ENCODE data around the gene TBC1D16. TPM values are rescaled to one million over a fixed set of nuclear protein-coding genes. Genes with fewer than 3 reads are reported as not detected.

TBC1D16 gene
- total RNA-seq, 3 donors from 2014 or later, result 27.1 to 92.2 (median 32.8) TPM

- Histone ChIP-seq H3K27me3 (peaks cover 0 to 29% of the 10 kb centered on the region in 2 donors), H3K4me3 (no peak overlapping the region), H3K36me3 (no peaks in the 10 kb centered on the region), H3K4me1 (peaks cover 0 to 6% of the 10 kb centered on the region in 2 donors), H3K27ac (no peak overlapping the region), H3K9me3 (no peaks in the 10 kb centered on the region)
- no peak for DNase-seq (ENCODE audit: low spot score in 2 of 2)
- TF ChIP-seq POLR2AphosphoS5 (IDR thresholded peaks at IDR 0.05), result no peak
- no peak for TF ChIP-seq POLR2A (IDR thresholded peaks at IDR 0.05)
- TF ChIP-seq, protein P1, sequence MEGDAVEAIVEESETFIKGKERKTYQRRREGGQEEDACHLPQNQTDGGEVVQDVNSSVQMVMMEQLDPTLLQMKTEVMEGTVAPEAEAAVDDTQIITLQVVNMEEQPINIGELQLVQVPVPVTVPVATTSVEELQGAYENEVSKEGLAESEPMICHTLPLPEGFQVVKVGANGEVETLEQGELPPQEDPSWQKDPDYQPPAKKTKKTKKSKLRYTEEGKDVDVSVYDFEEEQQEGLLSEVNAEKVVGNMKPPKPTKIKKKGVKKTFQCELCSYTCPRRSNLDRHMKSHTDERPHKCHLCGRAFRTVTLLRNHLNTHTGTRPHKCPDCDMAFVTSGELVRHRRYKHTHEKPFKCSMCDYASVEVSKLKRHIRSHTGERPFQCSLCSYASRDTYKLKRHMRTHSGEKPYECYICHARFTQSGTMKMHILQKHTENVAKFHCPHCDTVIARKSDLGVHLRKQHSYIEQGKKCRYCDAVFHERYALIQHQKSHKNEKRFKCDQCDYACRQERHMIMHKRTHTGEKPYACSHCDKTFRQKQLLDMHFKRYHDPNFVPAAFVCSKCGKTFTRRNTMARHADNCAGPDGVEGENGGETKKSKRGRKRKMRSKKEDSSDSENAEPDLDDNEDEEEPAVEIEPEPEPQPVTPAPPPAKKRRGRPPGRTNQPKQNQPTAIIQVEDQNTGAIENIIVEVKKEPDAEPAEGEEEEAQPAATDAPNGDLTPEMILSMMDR (IDR thresholded peaks at IDR 0.05), result no peak
- intact Hi-C loops (cut with DNase I; ENCODE audit: low total_unique reads), result no loop called here
These were observed 119.2 kb downstream of the TBC1D16 start for GRCh38 chr17:79916506-79916905.

- intact Hi-C loops (cut with DNase I; ENCODE audit: low total_unique reads), result no loop called here
- no peak overlapping the region for H3K4me3 ChIP-seq
- DNase-seq (ENCODE audit: low spot score in 2 of 2), result peak in 1 of 2 donors; percentile 36
- H3K4me1 ChIP-seq, result peaks cover 0 to 6% of the 10 kb centered on the region in 2 donors
- no peaks in the 10 kb centered on the region for H3K36me3 ChIP-seq
- H3K9me3 ChIP-seq, result no peaks in the 10 kb centered on the region
- no peak overlapping the region for H3K27ac ChIP-seq
- no peak for TF ChIP-seq POLR2AphosphoS5 (IDR thresholded peaks at IDR 0.05)
- TF ChIP-seq, protein P1 (IDR thresholded peaks at IDR 0.05), result peak in 2 of 3 donors; percentile 26 to 28
- peaks cover 0 to 24% of the 10 kb centered on the region in 2 donors for H3K27me3 ChIP-seq
These were observed 119.7 kb downstream of the TBC1D16 start for GRCh38 chr17:79915850-79916430.

GRCh38 chr17:79914813-79915740 lies 120.6 kb downstream of the TBC1D16 start:
- H3K36me3 ChIP-seq, result no peaks in the 10 kb centered on the region
- peaks cover 0 to 6% of the 10 kb centered on the region in 2 donors for H3K4me1 ChIP-seq
- DNase-seq (ENCODE audit: low spot score in 2 of 2), result no peak
- peaks cover 0 to 15% of the 10 kb centered on the region in 2 donors for H3K27me3 ChIP-seq
- no peak for TF ChIP-seq POLR2A (IDR thresholded peaks at IDR 0.05)
- no peak for TF ChIP-seq POLR2AphosphoS5 (IDR thresholded peaks at IDR 0.05)
- TF ChIP-seq, protein P1 (IDR thresholded peaks at IDR 0.05), result no peak
- no peaks in the 10 kb centered on the region for H3K9me3 ChIP-seq
- no peak overlapping the region for H3K27ac ChIP-seq
- intact Hi-C loops (cut with DNase I; ENCODE audit: low total_unique reads), result no loop called here
- H3K4me3 ChIP-seq, result no peak overlapping the region

GRCh38 chr17:79913896-79914812 lies 121.5 kb downstream of the TBC1D16 start:
- no peaks in the 10 kb centered on the region for H3K9me3 ChIP-seq
- no peak overlapping the region for H3K27ac ChIP-seq
- no peak overlapping the region for H3K4me3 ChIP-seq
- H3K27me3 ChIP-seq, result peaks cover 0 to 10% of the 10 kb centered on the region in 2 donors
- TF ChIP-seq, protein P1 (IDR thresholded peaks at IDR 0.05), result no peak
- intact Hi-C loops (cut with DNase I; ENCODE audit: low total_unique reads), result no loop called here
- no peak for DNase-seq (ENCODE audit: low spot score in 2 of 2)
- no peaks in the 10 kb centered on the region for H3K4me1 ChIP-seq
- no peaks in the 10 kb centered on the region for H3K36me3 ChIP-seq

Measured in breast epithelium (tissue), 4 donors.